Measurements from ENCODE around the gene PLXNA2.

The PLXNA2 gene, protein sequence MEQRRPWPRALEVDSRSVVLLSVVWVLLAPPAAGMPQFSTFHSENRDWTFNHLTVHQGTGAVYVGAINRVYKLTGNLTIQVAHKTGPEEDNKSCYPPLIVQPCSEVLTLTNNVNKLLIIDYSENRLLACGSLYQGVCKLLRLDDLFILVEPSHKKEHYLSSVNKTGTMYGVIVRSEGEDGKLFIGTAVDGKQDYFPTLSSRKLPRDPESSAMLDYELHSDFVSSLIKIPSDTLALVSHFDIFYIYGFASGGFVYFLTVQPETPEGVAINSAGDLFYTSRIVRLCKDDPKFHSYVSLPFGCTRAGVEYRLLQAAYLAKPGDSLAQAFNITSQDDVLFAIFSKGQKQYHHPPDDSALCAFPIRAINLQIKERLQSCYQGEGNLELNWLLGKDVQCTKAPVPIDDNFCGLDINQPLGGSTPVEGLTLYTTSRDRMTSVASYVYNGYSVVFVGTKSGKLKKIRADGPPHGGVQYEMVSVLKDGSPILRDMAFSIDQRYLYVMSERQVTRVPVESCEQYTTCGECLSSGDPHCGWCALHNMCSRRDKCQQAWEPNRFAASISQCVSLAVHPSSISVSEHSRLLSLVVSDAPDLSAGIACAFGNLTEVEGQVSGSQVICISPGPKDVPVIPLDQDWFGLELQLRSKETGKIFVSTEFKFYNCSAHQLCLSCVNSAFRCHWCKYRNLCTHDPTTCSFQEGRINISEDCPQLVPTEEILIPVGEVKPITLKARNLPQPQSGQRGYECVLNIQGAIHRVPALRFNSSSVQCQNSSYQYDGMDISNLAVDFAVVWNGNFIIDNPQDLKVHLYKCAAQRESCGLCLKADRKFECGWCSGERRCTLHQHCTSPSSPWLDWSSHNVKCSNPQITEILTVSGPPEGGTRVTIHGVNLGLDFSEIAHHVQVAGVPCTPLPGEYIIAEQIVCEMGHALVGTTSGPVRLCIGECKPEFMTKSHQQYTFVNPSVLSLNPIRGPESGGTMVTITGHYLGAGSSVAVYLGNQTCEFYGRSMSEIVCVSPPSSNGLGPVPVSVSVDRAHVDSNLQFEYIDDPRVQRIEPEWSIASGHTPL (N-terminal part only)

DNA sequence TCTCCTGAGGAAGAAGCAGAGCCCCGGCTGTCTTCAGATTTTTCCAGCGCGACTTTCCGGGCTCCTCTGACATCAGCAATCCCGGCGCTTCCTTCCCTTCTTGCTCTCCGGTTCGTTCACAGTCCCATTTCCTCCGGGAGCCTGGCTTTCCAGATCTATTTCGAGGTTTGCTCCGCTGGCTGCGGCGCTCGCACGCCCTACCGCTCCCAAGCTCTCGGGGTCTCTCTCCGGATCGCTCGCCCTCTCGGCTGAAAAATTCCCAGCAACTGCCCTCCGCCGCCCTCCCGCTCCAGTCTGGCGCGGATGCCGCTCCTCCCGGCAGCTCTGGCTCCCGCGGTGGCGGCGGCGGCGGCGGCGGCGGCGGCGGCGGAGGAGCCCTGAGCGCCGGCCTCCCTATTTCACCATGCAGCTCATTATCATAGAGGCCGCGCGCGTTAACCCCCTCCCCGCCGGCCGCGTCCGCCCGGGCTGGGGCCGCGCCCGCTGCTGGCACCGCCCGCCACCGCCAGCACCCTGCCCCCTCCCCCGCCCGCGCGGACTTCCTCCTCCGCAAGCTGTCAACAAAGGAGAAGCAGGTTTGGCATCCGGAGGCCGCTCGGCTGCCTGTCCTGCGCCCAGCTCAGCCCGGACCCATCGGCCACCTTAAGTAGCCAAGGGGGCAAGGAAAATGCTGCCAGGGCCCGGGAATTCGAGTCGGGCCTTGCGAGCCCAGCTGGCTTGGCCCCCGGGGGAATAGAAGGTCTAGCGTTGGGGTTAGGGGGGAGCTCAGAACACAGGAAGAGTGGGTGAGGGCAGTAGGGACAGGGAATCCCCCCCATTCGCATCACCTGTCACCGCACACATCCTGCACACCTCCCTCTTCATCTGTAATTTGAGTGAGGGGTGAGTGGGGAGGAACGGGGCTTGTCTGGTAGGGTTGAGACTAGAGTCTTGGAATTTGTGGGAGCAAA lies at the start of gene PLXNA2:
TSS of gene PLXNA2 (minus strand) at position 418 of the 950 bp plus-strand sequence. CDS start 26,462 bp downstream, outside the sequence.
- peak; percentile 73 for DNase-seq

DNA sequence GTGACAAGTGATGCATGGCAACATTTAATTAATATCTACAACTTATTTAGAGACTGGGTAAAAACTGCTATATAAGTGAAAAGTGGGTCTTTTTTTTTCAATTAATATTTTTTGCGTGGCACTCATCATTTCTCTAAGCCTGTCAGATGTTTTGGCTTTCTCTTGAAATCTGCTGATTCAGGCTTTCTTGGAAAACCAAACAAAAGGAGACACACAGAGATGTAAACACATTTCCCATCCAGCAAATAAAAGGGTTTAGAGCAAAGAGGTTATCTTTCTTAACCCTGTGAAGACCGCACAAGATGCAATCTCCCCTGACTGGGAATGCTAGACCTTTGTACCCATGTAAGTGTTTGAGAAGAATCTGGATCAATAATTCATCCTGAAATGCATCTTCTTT lies 48.7 kb upstream of the PLXNA2 start:
- no peak for DNase-seq

DNA sequence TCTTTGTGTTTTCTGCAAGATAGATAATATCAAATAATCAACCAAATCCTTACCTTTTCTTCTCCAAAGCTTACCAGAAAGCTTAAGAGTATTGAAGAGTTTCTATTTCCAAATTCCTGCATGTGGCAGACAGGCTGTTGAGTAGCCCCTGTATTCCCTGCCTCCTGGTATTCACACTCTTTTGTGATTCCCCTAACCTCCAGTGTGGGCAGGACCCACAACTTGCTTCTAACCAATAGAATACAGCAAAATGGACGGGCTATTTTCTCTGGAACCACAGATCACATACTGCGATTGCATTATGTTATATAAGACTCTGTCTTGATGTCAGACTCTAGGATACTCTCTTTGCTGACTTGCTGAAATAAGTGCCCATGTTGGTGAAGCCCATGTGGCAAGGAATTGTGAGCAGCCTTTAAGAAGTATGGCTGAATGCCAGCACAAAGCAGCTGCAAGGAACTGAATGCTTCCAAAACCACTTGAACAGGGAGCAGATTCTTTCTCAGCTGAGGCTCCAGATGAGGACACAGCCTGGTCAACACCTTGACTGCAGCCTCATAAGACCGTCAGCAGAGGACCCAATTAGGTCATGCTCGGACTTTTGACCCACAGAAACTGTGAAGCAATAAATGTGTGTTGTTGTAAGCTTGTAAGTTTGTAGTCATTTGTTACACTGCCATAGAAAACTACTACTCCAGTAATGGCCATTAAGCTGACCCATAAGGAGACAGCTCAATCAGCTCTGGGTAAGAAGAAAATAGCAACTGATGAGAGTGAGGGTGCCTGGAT lies 47.9 kb upstream of the PLXNA2 start:
- DNase-seq, result no peak

DNA sequence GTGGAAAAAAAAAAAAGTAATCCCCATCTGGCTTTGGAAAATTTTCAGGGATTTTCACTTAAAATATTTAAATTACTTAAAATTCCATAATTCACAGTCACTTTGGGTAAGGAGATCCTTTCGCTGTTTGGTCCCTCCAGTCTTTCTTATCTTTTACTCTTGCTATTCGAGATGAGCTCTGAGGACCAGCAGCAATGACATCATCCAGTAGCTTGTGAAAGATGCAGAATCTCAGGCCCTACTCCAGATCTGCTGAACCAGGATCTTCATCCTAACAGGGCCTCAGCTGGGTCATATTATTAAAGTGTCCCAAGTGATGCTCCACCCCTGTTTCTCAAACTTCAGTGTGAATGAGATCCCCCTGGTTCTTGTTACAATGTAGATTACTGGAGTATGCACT lies 46.9 kb upstream of the PLXNA2 start:
- DNase-seq, result no peak

DNA sequence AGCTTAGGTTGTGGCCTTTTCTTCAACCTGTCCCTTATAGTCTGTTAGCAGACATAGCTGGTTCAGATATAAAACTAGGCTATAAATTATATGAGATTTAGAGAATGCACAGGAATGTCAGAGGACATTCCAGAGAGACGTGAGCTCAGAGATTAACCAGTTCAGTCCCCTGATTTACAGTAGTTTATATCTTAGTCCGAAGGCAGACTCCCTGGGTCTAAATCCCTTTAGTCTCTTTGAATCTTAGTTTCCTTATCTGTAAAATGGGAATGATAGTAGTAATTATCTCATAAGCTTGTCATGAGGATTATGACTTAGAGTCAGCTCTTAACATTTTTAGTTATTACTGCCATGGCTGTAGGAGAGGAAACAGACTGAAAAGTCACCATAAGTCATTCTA lies 45.5 kb upstream of the PLXNA2 start:
- DNase-seq, result no peak

DNA sequence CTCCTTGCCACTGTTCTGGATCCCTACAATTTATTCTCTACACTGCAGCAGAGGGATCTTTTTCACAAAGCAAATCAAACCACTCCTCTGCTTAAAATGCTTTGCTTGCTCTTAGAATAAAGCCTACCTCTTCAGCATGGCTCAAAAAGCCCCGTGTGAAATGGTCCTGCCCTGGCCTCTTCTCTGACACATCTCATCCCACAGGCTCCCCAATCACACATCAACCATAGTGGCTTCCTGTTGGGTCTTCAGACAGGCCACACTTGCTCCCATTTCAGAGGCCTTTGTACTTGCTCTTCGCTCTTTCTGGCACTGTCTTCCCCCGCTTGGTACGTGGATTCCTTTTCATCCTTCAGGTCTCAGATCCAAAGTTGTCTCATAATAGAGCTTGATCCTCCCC lies 44.3 kb upstream of the PLXNA2 start:
- no peak for DNase-seq

DNA sequence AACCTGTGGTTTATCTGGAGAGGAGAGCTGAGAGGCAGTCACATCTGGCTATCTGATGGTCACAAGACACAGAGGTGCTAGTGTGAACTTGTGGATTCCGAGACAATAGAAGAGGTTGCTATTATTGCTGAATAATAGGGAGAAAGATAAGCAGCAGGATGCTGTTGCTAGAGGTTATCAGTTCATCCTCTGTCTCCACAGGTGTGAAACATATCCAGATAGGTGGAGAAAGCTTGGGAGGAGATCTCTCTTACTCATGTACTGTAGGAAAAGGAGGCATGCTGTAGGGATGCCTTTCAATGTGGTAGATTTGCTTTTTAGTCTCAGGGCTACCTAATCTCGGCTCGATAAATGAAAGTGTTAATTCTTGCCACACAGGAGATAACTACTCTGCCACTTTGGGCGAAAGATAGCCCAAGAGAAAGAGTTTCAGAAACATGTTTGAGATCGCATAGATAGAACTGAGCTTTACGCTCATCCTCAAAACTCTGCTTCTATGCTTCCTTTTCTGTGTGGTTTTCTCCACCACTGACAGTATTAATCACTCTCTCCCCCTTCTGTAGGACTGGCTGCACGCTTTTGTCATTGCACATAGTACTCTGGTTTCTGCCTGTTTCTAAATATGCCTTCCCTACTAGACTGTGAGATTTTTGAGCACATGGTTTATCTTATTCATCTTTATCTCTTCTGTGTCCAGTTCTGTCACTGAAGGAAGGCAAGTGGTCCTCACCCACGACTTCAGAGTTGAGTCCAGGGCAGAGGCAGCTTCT lies 36.7 kb upstream of the PLXNA2 start:
- no peak for DNase-seq

DNA sequence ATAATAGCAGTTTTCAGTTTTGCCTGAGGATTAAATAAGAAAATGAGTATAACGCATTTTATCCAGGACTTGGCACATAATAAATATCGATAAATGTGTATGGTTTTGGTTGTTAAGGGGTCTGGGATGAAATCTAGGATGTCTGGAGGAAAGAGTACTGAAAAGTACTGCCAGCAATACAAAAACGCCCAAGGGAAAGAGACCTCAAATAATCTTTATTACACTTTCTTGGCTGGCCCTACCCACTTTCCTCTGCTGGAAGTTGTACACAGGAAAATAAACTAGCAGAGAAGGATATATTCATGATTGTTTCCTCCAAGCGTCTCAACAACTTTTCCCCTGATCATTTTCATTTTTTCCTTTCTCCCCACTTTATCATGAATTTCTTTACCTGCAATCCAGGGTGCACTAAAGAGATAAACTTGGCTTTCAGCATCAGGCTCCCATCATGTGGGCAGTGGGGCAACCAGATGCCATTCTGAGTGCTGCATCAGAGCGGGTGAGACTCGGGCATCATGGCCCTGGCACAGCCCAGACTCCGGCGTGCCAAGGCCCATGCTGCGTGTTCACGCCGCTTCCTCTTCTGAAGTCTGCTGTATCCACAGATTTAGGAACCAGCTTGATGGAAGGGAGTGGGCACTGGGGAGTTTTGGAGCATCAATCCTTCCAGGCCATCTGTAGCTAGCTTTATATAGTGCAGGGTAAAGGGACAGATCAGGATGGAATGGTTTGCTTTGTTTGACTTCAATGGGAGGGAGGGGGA lies 35.8 kb upstream of the PLXNA2 start:
- no peak for DNase-seq

DNA sequence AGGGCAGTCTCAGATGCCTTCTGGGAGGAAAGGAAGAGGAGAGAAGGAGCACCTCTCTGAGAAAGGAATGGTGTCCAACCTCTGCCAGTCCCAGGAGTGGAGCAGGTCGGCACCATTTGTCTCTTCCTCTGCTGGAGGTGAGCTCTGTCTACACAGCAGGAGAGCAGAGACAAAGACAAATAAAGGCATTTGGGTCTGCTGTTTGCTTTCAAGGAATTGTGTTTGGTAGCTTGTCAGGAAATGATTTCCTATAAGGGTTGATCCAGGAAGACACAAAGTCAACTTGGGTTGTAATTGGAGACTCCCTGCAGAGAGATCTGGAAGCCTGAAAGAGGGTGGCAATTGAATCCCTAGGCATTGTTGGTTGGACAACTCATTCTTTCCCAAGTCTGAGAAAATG lies 34.5 kb upstream of the PLXNA2 start:
- DNase-seq, result no peak

DNA sequence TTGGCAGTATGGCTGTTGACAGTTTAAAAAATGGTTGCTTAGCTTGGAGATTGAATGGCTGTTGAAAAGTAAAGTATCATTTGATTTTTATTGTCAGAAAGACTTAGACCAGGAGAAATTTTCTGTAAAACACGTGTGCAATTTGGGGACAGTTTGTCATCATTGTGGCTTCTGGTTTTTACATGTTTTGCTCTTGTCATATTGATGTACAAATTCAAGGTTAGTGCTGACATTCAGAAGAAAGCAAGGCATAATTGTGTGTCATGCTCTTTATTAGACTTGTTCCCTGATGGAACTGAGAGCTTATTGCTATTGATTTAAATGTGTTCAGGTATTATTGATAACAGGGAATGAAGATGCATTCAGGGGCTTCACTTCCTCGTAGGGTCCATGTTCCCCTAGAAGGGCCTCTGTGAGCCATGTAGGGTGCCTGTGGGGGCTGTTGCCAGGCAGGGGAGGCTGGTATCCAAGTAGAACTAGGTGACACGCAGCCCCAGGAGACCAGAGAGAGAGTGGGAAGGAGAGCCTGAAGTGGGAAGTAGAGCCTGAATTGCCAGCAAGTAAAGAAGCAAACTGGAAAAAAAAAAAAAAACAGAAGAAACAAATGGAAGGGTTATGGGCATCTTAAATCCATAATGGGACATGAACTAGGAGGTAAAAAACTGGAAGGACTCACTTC lies 32.7 kb upstream of the PLXNA2 start:
- no peak for DNase-seq

DNA sequence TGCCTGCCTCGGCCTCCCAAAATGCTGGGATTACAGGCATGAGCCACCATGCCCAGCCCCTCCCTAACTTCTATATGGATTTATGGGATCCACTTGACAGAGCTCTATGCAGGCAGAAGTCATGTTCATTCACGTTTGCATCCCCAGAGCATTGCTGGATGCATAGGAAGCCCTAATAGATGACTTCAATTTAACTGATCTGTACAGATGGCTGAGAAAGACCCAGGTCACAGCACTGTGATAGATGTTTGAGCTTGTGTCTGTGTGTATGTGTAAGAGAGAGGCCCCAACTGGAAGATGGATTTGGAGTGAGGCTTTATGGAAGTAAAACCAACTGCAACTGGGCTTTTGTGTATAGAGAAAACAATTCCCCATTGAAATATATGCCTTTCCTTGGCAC lies 30.9 kb upstream of the PLXNA2 start:
- no peak for DNase-seq

DNA sequence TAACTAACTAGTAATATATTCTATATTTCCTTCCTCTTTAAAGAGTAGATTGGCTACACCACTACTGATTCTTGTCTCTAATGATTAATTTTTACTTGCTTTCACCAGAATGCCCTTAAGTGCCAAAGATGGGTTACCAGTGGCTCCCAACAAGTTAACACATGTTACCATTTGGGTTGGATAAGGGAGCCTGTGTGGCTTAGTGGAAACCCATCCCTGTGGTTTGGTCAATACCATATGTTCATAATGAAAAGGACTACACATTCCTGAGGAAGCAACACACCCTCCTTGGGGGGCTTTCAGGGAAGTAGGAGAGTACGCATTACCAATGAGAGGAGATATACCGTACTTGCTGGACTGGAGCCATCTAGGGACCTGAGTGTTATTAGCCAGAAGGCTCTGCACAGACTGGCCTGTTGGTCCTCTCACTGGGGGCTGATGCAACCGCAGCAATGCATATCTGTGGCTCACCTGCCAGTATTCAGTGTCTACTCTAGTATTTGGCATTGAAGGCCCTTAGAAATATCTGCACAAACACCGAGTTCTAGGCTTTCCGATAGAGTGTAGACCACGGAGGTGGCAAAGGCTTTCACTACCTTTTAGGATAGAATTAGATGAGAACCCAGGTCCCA lies 29.3 kb upstream of the PLXNA2 start:
- DNase-seq, result no peak

DNA sequence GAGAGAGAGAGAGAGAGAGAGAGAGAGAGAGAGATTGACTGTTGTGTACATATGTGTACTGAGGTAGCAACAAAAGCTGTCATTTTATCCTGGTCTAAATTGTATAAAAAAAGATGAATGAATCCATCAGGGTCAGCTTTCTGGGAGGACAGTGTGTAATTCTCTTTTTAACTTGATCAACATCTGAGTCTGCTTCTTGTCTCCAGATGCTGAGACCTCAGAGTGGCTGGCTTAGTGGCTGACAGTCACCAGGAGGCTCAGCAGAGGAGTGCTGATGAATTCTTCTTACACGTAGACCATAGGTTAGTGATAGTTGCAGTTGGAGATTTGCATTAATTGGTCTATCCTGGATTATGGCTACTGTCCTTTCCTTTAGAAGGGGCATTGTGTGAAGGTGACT lies 28.5 kb upstream of the PLXNA2 start:
- DNase-seq, result no peak

DNA sequence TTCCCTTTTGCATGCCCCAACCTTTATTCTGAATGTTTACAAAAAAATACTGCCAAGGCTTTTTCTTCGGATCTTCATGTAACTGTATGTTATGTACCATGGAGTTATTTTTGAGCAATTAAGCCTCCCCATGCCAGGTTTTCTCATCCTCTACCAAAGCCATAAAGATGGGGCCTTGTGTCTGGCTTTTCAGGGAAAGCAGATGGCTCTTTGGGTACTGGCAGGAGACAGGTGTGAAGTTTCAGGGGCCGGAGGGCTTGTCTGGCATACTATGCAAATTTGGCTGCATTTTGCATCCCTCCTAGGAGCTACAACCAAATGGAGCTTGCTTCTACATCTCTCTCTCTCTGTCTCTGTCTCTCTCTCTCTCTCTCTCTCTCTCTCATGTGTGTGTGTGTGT lies 28.1 kb upstream of the PLXNA2 start:
- DNase-seq, result no peak

DNA sequence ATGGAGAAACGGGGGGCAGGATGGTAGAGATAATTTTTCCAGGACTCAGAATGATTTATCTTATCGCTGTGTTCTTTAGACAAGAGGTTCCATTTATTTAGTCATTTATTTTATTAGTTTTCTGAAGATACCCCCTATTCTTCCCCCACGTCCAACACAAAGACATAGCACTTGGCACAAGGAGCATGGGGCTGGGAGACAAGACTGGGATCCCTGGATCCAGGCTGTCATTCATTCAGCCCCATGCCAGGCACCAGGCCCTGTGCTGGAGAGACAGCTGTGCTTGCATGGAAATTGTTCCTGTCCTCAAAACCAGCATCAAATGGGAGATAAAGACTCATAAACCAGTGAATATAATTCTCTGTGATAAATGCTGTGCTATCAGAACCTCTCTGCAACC lies 27.1 kb upstream of the PLXNA2 start:
- DNase-seq, result no peak

DNA sequence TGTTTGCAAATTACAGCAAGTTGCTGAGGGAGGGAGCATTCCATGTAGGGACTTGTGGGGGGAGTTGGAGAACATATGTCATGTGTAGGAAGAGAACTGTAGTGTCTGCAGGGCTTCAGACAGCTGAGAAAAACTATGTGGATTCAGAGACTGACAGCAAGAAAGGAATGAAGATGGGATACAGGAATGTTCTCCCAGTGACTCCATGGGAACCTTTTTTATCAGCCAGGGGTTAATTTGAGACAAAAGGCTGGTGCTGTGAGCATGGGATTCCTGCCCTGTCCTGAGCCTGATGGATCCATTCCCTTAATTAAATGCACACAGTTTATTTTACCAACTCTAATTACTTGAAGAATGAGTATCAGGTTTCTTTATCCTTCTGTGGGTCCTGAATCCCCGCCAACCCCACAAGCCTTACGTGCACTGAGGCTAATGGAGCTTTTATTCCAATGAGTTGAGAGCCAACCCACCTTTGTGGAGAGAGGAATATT lies 26.5 kb upstream of the PLXNA2 start:
- no peak for DNase-seq

DNA sequence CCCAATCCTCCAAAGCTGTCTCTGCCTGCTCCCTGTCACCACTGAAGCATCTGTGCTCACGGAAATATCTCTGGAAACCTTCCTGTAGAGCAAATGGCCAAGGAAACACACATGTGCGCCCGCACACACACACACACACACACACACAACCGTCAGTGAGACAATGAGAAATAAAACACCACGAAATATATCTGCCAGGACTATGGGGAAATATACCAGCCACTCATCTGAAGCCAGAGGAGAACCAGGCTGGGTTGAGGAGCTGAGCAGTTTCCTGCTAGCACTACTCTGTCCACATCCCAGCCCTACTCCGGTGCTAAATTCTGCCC lies 25.1 kb upstream of the PLXNA2 start:
- DNase-seq, result no peak

DNA sequence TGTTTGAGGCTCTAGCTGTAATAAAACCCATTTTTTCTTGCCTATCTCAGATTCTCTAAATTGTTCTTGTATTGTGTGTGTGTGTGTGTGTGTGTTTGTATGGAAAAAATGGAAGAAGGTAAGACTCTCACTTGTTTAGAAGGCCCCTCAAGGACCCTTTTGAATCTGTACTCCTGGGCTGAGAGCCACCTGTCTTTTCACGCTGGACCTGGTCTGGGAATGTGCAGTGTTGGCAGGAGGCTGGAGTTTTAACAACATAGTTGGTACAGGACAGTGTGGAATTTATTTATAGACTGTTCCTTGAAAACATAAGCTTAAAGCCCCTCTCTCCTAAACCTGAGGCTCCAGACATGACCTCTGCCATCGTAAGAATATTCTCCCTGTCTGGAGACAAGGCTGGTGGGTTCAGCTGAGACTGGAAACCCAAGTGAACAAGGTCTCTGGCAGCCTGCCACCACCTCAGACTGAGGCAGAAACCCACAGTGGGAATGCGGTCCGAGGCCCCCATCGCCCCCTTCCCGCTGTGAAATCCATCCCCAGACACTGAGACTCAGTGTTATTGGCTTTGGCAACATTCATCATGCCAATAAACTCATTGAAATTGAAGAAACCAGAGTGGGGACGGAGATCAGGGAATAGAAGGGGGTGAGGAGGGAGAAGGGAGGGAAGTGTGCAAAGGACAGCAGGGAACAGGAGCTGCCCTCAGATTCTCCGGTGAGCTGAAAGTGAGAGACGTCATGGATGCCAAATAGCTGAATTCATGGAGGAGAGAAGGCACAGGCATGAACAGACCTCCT lies 24.6 kb upstream of the PLXNA2 start:
- no peak for DNase-seq
